Activated CD4-positive, CD25-positive, alpha-beta regulatory T cell treated with anti-CD3 and anti-CD28 coated beads, Interleukin-2, amount 50 U/mL, for 72 hours (primary cell): ENCODE data around the gene TMEM131.

Source experiments
- DNase-seq: peaks from one replicate; pipeline ENCODE4 v3.0.0; 2021

Gene TMEM131

DNA sequence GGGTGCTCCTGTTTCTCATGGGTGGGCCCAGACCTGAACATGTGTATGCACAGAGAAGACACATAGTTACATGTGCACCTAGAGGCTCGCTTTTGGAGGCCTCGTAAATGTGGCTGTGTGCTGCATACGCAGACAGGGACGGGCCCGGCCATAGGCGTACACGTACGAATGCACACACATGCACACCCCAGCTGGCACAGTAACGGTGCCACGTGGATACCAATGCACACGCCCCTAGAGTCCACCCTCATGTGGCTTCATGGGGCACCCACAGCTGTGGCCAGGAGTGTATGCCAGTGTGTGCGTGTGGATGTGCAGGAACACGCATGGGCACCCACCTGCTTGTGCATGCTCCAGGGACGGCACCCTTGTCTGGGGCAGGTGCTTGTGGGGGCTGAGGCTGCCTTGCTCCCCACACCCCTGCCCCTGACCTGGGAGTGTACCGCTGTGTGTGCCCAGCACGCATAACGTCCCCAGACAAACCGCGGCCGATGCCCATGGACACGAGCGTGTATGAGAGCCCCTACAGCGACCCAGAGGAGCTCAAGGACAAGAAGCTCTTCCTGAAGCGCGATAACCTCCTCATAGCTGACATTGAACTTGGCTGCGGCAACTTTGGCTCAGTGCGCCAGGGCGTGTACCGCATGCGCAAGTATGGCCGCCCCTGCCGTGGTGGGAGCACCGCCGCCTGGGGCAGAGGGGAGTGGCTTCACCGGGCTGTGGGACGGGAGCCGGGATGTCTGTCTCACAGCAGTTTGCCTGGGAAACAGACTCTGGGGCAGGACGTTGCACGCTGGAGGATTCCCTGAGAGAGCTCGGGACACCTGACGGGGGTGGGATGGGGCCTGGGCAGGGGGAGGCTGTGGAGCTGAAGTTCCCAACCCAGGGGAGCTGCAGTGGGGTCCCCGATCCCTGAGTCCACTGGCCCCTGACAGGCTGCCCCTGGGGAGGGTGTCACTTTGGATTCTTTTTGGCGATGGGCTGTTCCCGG lies 261.4 kb downstream of the TMEM131 start:
- DNase-seq = no peak

DNA sequence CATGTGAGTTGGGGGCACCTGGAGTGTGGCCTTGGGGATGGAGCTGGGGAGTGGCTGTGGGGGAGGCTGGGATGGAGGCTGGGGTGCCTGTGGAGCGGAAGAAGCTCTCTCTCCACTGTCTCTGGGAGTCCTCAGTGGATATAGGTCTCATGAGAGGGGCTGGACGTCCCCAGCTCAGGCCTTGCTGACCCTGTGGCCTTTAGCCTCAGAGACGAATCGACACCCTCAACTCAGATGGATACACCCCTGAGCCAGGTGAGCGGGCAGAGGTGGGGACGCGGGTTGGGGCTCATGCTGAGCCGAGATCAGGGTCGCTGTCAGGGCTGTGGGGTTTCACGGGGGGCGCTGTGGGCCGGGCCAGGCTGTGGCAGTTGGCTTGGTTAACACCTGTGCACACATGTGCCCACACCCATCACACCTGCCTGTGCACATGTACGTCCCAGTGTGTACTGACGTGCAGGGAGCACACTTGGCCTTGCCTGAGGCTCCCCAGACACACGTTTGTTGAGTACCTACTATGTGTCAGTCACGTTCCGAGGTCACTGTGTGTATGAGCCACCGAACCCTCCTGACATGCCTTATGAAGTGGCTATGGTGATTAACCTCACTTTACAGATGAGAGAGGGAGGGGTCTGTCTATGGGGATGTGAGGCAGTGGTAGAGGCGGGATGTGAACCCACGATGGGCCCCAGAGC lies 262.3 kb downstream of the TMEM131 start:
- DNase-seq = no peak

DNA sequence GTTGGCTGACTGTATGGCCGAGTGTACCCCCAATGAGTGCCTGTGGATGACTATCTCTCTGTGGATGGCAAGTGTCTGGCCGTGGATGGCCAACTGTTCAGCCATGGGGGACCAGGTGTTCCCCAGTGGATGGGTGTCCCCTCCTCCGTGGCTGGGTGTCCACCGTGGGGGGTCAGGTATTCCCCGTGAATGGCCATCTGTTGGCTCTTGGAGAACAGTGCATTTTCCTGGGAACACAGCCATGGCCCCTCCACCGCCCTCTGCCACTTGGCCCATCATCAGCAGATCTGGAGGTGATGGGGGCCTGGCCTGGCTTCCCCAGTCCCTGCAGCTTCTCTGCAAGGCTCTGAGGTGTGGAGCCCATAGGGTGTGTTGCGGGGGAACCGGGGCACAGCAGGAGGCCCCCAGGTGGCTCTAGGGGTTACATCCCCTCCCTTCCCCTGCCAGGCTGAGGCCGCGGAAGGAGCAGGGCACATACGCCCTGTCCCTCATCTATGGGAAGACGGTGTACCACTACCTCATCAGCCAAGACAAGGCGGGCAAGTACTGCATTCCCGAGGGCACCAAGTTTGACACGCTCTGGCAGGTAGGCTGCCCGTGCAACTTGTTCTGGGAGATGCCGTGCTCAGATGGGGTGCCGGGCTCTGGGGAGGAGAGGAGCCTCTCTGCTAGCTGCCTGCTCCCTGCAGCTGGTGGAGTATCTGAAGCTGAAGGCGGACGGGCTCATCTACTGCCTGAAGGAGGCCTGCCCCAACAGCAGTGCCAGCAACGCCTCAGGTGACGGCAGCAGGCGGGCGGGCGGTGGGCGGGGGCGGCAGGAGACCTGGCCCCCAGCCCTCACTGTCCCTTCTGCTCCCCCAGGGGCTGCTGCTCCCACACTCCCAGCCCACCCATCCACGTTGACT lies 263.1 kb downstream of the TMEM131 start:
- no peak for DNase-seq

GRCh38 chr2:97731274-97732020 lies 264.3 kb downstream of the TMEM131 start:
- DNase-seq = no peak

DNA sequence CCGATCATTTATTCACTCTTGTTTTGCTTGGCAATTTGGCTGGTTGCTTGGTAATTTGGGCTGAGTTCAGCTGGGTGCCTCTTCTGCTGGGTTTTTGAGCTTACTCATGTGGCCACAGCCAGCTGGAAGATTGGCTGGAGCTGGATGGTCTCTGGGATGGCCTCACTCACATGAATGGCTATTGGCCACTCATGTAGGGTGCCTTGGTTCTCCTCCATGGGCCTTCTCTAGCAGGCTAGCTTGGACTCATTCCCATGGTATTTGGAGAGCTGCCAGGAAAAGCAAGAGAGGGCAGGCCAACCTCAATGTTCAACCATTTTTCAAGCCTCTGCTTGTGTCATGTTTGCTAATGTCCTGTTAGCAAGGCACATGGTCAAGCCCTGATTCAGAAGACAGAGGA lies 265.5 kb downstream of the TMEM131 start:
- DNase-seq = no peak

- DNase-seq = peak; percentile 16
Observed at GRCh38 chr2:97728091-97728731, 267.5 kb downstream of the TMEM131 start.

DNA sequence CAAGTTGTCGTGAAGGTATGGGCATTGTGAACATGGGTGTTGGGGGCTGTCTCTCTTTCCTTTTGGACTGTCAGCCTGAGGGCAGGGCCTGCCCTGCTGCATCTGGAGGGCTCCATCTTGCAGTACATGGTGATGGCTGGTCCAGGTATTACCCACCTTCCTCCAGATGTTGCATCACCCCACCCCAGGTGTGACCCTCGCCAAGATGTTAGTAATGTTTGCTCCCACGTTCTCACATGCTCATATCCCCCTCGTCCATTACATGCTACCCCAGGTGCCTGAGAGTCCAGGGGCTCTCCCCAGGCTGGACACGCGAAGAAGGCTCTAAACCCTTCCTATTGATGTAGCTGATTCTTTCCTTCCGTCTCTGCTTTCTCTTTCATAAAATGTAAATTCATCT lies 268.5 kb downstream of the TMEM131 start:
- DNase-seq = no peak

- no peak for DNase-seq
Observed at GRCh38 chr2:97726261-97727064, 269.3 kb downstream of the TMEM131 start.

DNA sequence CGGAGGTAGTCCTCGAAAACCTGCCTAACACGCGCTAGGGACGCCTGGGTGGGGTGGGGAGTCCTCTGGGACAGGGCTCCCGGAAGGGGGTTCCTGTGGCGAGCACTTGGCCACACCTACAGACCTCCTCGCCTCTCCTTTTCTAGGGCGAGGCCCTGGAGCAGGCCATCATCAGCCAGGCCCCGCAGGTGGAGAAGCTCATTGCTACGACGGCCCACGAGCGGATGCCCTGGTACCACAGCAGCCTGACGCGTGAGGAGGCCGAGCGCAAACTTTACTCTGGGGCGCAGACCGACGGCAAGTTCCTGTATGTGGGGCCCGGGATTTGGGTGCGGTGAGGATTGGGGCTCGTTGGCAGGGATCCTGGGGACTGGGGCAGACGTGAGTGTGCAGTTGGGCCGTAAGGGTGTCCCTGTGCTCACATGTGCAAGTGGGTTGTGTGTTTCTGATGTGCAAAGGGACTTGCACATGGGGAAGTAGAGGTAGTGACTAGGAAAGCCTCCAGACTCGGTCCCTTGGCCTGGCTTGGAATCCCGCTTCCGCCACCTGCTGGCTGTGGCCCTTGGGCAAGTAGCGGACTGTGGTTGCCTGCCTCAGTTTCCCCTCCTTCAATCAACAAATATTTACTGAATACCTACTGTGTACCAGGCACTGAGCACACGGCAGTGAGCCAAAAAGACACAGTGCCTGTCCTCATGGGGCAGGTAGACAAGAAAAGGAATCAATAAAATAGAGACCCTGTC lies 270.6 kb downstream of the TMEM131 start:
- no peak for DNase-seq

DNA sequence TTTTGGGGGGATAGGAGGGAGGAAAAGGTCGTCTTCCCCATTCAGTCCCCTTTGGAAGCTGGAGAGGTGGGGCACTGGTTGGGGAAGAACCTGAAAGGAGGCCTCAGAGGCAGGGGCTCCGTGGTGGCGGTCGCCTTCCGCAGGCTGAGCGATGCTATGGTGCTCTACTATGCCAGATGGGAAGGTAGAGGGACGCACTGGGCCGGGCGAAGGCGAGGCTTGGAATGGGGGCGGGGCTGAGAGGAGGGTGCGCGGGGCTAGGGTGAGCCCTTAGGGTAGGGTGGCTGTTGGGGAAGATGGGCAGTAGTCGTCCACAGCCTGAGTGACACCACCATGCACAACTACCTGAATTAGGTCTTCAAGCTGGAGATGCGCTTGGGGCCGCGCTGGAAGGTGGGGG lies 271.2 kb downstream of the TMEM131 start:
- no peak for DNase-seq

GRCh38 chr2:97724073-97724410 lies 271.7 kb downstream of the TMEM131 start:
- DNase-seq = no peak

DNA sequence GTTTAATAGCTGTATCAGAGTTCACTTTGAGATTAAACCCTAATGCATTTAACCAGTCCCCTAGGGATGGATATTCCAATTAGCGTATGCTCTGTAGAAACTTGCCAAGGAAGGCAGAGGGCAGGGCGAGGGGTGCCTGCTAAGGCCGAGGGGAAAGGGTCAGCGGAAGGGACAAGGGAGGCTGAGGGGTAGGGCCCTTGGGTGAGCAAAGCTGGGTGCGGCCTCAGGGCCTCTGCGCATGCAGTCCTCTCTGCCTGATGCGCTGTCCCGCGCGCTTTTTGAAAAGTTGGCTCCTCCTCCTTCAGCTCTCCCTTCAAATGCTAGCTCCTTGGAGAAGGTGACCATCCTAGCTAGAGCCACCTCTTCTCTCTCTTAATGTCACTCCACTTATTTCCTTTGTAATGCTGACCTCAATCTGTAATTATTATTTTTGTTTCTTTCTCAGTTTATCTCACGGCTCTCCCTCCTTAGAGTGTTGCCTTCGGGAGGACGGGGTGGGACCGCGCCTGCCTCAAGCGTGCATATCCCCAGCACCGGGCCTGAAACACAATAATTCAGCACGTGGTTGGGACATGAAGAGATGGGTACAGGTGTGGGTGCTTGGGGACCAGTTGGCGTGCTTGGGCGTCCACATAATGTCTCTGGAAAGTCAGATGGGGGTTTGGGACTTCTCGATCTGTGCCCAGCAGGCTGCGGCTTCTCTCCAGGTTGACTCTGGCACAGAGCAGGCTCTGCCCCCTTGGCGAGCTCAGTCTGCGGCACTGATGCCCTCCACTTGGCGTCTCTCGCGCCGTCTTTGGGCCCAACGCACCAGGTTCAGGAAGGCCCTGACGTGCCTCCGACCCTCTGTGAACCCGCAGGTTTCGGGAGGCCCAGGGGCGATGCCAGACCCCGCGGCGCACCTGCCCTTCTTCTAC lies 272.3 kb downstream of the TMEM131 start:
- no peak for DNase-seq

DNA sequence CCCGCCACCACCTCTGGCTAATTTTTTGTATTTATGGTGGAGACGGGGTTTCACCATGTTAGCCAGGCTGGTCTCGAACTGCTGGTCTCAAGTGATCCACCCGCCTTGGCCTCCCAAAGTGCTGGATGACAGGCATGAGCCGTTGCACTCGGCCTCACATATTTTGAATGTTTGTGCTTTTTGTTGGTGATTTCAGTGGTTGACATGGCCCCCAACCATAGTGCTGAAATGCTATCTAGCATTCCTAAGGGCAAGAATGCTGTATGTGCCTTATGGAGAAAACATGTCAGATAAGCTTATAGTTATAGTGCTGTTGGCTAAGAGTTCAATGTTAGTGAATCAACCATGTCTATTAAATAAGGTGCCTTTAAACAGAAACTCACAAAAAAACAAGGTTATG lies 273.5 kb downstream of the TMEM131 start:
- DNase-seq = no peak

DNA sequence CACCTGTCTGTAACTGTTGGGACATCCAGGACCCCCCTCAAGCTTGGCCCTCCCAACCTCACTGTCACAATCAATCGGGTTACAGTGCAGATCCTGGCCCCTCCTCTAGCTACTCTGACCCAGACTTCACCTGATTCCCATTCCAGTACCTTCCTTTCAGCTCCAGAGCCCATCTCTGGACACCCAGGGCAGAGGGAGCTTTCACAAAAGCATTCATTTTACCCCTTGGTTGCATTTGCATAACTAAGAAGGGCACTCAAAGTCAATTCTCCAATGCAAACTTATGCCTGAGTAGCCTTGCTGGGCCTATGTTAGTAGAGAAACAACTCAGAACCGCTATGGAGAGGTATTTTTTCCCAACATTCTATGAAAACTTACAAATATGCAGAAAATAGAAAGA lies 275.0 kb downstream of the TMEM131 start:
- DNase-seq = no peak

DNA sequence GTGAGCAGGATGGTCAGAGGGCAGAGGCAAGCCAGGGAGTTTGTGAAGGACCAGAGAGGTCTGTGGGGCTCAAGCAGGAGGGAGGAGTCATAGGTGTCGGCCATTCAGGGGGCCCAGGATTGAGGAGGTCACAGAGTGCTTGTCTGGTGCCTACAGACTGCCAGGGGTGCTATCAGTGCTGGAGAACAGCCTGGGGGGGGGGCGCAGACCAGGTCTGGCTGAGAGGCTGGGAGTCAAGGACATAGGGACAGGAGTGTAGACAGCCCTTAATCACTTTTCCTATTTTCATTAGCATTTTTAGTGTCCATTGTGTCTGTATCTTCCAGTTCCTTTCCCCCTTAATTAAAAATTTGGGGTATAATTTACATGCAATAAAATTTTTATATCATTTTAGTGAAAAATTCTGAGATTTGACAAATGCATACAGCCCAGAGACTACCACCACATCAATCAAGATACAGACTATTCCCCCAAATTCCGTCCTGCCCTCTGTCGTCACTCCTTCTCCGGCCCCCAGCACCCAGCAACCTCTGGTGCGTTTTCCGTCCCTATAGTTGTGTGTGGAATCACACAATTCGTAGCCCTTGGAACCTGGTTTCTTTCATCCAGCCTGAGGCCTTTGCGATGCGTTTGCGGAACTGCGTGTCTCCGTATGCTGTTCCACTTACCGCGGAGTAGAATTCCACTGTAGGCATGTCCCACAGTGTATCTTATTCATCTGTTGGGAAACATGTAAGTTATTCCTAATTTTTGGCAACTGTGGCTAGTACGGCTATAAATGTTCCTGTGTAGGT lies 276.2 kb downstream of the TMEM131 start:
- no peak for DNase-seq

GRCh38 chr2:97718942-97719341 lies 276.8 kb downstream of the TMEM131 start:
- DNase-seq = no peak

GRCh38 chr2:97718051-97718882 lies 277.5 kb downstream of the TMEM131 start:
- peak; percentile 68 for DNase-seq
